ENCODE data around the gene LRR1.
"Not testable (repeated sequence)": the region's sequence is repeated elsewhere in the genome, so short reads cannot be mapped to it uniquely, and the experiment has no call there.

LRR1 gene

DNA sequence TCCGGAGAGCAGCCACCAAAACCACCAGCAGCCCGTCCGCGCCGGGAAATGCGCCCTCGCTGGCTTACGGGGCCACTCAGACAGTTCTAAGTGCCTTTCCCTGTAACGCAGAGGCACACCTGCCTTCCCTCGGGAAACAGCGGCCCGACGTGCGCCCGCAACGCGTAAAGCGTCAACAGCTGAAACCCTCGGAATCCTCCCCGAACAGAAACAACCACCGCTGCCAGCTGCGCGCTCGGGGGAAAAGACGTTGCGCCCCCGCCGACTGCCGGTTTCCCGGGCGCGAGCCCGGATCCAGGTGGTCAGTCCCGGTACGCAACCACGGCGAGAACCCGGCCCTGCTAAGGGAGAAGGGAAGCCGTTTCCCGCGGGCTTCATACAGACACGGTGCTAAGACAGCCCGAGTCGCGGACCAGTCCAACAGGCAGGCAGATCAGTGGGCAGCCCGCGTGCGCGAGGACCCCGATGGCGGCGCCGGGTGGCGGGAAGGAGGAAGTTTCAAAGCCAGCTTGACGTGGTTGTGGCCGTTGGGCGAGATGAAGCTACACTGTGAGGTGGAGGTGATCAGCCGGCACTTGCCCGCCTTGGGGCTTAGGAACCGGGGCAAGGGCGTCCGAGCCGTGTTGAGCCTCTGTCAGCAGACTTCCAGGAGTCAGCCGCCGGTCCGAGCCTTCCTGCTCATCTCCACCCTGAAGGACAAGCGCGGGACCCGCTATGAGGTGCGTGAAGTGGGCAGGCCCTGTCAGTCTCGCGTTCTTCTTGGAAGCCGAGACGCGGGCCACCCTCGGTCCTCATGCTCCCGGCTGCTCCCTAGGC, at the start of gene LRR1:
Gene LRR1 (plus strand): TSS at position 456 of the 816 bp plus-strand sequence. CDS start 81 bp downstream, at position 537.
- peak; percentile 50 to 77 for DNase-seq (ENCODE audit: low read depth in 2 of 2)

DNA sequence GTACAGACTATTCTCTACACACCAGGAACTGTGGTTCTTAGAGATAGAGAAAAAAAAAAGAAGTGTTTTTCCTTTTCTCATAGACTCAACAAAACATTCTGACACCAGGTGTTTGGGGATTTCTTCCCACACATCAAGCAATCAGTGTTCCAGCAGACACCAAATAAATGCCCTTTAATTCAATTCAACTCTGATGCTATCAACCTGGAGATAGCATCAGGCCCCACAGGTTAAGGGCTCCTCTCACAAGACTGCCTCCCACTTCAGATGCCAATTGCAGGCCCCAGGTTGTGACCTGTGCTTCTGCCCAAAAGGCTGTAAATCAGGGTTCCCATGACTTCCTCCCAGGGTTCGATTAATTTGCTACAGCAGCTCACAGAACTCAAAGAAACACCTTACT, 49.3 kb upstream of the LRR1 start:
- DNase-seq (ENCODE audit: low read depth in 2 of 2): no peak

DNA sequence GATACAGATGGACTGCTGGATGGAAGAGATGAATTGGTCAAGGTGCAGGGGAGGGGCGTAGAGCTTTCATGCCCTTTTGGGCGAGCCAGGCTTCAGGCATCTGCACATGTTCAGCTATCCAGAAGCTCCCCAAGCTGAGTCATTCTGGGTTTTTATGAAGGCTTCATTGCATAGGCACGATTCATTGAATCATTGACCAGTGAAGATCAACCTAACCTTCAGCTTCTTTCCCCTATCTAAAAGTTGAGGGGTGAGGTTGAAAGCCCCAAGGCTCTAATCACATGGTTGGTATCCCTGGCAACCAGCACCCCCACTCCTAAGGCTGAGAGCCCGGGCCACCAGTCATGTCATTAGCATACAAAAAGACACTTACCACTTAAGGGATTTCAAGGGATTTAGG, 48.9 kb upstream of the LRR1 start:
- no peak for DNase-seq (ENCODE audit: low read depth in 2 of 2)

DNA sequence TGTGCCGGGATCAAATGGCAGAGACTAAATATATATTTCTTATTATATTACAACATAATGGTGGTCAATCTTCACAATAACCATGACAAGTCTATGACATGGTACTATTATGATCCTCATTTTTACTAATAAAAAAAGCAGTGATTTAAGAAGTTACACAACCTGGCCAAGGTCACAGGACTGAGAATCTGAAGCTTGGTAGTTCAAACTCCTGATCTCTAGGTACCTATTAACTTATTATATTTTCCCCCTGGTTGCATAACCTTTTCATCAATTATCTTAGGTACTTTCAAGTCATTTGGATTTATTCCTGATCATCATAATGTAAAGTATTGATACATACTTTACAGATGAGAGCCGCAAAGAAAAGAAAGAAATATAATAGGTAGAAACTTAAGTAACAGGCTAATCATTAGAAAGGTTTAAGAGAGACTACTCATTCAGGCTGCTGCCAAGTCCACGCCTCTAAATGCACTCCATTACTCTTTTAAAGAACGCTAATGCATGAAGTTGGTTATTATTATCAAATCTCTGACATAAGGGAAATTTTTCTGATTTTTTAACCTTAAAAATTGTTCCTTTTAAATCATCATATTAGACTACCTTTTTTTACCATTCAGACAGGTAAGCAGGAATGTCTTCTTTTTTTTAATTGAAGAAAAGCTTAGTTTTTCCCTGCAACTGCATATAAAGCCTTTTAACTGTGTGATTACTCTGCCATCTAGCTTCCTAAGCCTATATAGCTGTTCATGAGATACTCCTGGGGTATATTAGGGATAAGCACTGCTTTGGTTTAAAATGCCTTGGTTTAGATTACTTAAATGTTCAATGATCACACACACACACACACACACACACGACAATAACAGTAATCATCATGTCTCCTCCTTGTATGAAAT, 48.2 kb upstream of the LRR1 start:
- DNase-seq (ENCODE audit: low read depth in 2 of 2): no peak

GRCh38 chr14:49551569-49551968, 47.2 kb upstream of the LRR1 start:
- DNase-seq (ENCODE audit: low read depth in 2 of 2): no peak

- DNase-seq (ENCODE audit: low read depth in 2 of 2): no peak
These were observed 45.6 kb upstream of the LRR1 start for GRCh38 chr14:49553106-49553505.

DNA sequence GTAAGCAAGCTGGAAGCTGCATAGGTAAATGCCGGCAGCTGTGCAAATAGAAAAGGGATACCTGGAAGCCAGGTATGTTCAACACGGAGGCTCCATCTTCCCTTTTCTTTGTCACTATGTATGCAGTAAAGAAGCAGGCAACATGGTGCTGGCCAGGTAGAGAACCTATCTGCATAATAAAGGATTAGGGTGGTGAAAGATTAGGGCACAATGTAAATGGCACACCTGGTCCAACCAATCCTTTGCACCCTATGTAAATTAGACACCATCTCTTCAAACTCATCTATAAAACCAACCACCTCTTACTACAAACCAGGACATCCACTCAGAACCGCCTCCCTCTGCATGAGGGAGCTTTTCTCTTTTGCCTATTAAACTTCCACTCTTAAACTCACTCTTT, 44.8 kb upstream of the LRR1 start:
- DNase-seq (ENCODE audit: low read depth in 2 of 2): no peak

DNA sequence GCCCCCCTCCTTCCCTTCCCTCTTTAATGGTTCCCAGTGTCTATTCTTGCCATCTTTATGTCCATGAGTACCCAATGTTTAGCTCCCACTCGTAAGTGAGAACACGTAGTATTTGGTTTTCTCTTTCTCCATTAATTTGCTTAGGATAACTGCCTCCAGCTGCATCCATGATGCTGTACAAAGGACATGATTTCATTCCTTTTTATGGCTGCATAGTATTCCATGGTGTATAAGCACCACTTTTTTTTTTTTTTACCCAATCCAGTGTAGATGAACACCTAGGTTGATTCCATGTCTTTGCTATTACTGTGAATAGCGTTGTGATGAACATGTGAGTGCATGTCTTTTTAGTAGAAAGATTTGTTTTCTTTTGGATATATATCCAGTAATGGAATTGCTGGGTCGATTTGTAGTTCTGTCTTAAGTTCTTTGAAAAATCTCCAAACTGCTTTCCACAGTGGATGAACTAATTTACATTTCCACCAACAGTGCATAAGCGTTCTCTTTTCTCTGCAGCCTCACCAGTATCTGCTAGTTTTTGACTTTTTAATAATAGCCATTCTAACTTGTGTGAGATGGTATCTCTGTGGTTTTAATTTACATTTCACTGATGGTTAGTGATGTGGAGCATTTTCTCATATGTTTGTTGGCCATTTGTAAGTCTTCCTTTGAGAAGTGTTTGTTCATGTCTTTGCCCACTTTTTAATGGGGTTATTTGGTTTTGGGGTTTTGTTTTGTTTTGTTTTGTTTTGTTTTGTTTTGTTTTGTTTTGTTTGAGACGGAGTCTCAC, 38.6 kb upstream of the LRR1 start:
- DNase-seq (ENCODE audit: low read depth in 2 of 2): no peak

DNA sequence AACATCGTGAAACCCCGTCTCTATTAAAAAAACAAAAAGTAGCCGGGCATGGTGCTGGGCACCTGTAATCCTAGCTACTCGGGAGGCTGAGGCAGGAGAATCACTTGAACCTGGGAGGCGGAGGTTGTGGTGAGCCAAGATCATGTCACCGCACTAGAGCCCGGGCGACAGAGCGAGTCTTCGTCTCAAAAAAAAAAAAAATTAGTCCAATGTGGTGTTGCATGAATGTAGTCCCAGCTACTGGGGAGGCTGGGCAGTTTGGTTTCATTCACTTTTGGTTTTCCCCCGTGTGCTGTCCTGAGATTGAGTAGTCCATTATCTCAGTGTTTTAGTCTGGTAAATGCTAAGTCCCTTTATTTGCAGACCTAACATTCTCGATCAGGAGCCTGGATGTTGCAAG, 32.0 kb upstream of the LRR1 start:
- no peak for DNase-seq (ENCODE audit: low read depth in 2 of 2)

DNA sequence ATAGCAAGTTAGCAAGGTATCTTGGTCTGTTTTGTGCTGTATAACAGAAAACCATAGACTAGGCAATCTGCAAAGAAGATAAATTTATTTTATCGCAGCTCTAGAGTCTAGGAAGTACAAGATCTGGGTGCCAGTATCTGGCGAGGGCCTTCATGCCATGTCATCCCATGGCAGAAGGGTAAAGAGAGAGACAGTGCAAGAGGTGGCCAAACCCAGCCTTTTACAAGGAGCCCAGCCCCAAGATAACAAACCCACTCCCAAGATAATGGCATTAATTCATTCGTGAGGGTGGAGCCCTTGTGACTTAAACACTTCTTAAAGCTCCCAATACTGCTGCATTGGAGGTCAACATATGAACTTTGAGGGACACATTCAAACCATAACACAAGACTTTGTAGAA, 29.5 kb upstream of the LRR1 start:
- DNase-seq (ENCODE audit: low read depth in 2 of 2): no peak

GRCh38 chr14:49574038-49574437, 24.7 kb upstream of the LRR1 start:
- DNase-seq (ENCODE audit: low read depth in 2 of 2): no peak

DNA sequence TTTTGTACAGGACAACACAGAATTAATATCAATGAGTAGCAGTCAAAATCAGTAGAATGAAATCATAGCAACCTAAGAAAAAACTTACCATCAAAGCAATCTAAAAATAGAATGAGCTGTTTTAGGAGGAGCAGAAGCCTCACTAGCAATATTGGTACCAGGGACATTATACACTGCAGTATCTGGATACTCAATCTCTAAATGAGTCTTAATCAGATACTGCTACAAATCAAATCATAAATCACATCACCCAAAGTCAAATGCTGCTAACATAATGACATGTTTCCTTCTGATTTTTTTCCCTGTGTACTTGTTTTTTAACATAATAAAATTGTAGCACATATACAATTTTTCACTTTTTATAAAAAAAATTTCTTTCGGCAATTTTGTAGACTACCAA, 20.6 kb upstream of the LRR1 start:
- no peak for DNase-seq (ENCODE audit: low read depth in 2 of 2)

- DNase-seq (ENCODE audit: low read depth in 2 of 2): no peak
These were observed 18.9 kb upstream of the LRR1 start for GRCh38 chr14:49579841-49580240.

DNA sequence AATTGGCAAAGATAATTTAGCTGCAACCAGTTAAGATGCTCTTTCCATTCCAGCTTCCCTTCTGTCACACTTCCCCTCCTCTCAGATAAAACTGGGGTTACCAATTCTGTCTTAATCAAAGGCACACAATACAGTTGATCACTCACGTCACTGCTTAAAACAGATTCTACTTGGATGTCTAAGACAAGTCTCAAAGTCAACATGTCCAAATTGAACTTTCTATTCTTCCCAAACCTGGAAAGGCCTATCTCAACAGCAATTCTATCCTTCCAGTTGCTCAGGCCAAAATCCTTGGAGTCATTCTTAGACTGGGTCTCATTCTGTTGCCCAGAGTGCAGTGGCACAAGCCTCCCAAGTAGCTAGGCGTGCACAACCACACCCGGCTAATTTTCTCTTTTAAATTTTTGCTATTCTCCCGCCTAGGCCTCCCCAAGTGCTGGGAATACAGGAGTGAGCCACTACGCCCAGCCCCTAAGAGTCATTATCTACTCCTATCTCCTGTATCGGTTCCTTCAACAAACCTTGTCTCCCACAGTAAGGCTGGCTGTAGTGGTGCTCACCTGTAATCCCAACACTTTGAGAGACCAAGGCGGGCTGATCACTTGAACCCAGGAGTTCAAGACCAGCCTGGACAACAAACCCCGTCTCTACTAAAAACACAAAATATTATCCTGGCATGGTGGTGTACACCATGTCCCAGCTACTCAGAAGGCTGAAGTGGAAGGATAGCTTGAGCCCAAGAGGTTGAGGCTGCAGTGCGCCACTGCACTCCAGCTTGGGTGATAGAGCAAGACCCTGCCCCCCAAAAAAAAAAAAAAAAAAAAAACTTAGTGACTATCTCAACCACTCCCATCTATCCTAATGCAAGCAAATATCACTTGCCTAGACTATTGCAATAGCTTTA, 17.3 kb upstream of the LRR1 start:
- DNase-seq (ENCODE audit: low read depth in 2 of 2): no peak

GRCh38 chr14:49582113-49582977, 16.4 kb upstream of the LRR1 start:
- no peak for DNase-seq (ENCODE audit: low read depth in 2 of 2)

DNA sequence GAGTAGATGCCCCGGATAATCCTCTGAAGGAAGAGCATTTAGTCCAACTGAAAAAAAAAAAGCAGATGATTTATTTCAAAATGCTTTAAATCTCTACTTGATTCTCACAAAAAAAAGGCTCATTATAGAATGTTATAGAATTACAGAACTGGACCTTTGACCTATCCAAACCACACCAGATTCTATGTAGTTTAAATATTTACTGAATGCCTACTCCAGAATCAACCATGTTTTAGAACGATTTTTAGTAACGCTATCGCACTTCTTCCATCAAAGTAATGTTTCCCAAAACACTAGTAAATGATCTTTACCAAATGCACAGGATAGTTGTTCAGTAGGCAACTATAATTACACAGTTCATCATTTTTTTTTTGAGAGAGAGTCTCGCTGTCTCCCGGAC, 15.1 kb upstream of the LRR1 start:
- no peak for DNase-seq (ENCODE audit: low read depth in 2 of 2)

GRCh38 chr14:49584058-49584457, 14.7 kb upstream of the LRR1 start:
- no peak for DNase-seq (ENCODE audit: low read depth in 2 of 2)

DNA sequence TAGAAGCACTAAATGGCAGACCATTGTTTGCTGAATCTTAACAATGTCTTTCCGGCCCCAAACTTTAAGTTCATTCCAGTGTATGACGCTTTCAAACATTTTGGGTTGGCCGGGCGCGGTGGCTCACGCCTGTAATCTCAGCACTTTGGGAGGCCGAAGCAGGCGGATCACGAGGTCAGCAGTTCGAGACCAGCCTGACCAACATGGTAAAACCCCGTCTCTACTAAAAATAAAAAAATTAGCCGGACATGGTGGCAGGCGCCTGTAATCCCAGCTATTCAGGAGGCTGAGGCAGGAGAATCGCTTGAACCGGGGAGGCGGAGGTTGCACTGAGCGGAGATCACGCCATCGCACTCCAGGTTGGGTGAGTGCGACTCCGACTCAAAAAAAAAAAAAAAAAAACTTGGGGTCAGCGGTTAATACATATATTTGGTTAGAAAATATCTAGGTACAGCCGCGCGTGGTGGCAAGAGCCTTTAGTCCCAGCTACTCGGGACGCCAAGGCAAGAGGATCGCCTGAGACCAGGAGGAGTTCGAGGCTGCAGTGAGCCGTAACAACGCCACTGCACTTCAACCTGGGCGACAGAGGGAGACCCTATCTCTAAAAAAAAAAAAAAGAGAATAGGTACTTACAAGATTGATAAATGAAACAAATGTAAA, 13.6 kb upstream of the LRR1 start:
- not testable (repeated sequence) for DNase-seq (ENCODE audit: low read depth in 2 of 2)

Data from stimulated activated CD4-positive, alpha-beta T cell treated with anti-CD3 and anti-CD28 coated beads, Interleukin-1b, Interleukin-23, amount 100 ng/mL, for 1 hour (primary cell).